ENCODE data around the gene RNF157.

GRCh38 chr17:76146053-76146851 is 94.0 kb downstream of the RNF157 start:
- TF ChIP-seq CTCF (IDR thresholded peaks at IDR 0.05) = no peak
- TF ChIP-seq, protein P1, sequence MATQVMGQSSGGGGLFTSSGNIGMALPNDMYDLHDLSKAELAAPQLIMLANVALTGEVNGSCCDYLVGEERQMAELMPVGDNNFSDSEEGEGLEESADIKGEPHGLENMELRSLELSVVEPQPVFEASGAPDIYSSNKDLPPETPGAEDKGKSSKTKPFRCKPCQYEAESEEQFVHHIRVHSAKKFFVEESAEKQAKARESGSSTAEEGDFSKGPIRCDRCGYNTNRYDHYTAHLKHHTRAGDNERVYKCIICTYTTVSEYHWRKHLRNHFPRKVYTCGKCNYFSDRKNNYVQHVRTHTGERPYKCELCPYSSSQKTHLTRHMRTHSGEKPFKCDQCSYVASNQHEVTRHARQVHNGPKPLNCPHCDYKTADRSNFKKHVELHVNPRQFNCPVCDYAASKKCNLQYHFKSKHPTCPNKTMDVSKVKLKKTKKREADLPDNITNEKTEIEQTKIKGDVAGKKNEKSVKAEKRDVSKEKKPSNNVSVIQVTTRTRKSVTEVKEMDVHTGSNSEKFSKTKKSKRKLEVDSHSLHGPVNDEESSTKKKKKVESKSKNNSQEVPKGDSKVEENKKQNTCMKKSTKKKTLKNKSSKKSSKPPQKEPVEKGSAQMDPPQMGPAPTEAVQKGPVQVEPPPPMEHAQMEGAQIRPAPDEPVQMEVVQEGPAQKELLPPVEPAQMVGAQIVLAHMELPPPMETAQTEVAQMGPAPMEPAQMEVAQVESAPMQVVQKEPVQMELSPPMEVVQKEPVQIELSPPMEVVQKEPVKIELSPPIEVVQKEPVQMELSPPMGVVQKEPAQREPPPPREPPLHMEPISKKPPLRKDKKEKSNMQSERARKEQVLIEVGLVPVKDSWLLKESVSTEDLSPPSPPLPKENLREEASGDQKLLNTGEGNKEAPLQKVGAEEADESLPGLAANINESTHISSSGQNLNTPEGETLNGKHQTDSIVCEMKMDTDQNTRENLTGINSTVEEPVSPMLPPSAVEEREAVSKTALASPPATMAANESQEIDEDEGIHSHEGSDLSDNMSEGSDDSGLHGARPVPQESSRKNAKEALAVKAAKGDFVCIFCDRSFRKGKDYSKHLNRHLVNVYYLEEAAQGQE (IDR thresholded peaks at IDR 0.05) = no peak
